ENCODE data around the gene ELL2. TPM values are rescaled to one million over a fixed set of nuclear protein-coding genes. Genes with fewer than 3 reads are reported as not detected.

ELL2 gene
- polyA plus RNA-seq, 1 donor (not counting 4 experiments of a cell fraction or from before 2014, with no cell fraction given): 100 TPM

DNA sequence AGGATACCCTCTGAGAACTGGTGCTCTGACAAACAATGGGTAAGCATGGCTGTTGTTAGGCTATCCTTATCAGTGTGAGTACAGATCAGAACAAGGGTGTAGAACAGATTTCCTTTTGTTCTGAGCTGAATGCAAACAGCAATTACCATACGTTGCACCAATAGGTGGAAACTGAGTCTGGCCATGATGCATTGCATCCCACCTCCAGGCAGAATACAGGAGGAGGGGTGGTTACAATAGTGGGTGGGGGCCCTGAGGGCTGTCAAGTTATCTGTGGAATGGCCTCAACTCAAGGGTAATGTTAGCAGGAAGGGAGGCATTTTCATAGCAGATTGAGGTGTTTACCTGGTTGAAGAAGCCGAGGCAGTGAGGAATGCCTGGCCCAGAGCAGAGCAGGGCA is 84.9 kb downstream of the ELL2 start:
- no peak overlapping the region for H2AFZ ChIP-seq (ENCODE audit: control insufficient read depth, low read length)
- no peaks in the 10 kb centered on the region for H3K79me2 ChIP-seq (ENCODE audit: control insufficient read depth, insufficient read depth, low read length)
- H3K9ac ChIP-seq (ENCODE audit: control insufficient read depth, extremely low read depth, insufficient read depth, low read length): no peak overlapping the region
- dilution Hi-C loops (cut with MboI; ENCODE audit: extremely low pct_ligation_motif_present, low sequenced_read_pairs): no loop called here
- DNase-seq (ENCODE audit: low read depth, low spot score) (no peak), FAIRE-seq (no peak)
- TF ChIP-seq, protein P1, sequence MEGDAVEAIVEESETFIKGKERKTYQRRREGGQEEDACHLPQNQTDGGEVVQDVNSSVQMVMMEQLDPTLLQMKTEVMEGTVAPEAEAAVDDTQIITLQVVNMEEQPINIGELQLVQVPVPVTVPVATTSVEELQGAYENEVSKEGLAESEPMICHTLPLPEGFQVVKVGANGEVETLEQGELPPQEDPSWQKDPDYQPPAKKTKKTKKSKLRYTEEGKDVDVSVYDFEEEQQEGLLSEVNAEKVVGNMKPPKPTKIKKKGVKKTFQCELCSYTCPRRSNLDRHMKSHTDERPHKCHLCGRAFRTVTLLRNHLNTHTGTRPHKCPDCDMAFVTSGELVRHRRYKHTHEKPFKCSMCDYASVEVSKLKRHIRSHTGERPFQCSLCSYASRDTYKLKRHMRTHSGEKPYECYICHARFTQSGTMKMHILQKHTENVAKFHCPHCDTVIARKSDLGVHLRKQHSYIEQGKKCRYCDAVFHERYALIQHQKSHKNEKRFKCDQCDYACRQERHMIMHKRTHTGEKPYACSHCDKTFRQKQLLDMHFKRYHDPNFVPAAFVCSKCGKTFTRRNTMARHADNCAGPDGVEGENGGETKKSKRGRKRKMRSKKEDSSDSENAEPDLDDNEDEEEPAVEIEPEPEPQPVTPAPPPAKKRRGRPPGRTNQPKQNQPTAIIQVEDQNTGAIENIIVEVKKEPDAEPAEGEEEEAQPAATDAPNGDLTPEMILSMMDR (optimal IDR thresholded peaks at IDR 0.05 in 1 of 3, IDR thresholded peaks at IDR 0.05 in 1 of 3, conservative IDR thresholded peaks at IDR 0.05 in 1 of 3; ENCODE audit: extremely low read depth in 1 of 3, insufficient read depth in 2 of 3, low read length in 3 of 3): no peak
- TF ChIP-seq EZH2 (IDR thresholded peaks at IDR 0.05; ENCODE audit: low read length): no peak
- H3K27ac ChIP-seq (ENCODE audit: control insufficient read depth, insufficient read depth, low read length): no peak overlapping the region
- no peaks in the 10 kb centered on the region for H3K27me3 ChIP-seq (ENCODE audit: control insufficient read depth, extremely low read depth, insufficient read depth, low read length)
- peaks cover 24% of the 10 kb centered on the region for H3K4me1 ChIP-seq (ENCODE audit: control insufficient read depth, extremely low read depth, insufficient read depth, low read length)
- no peaks in the 10 kb centered on the region for H3K36me3 ChIP-seq (ENCODE audit: control insufficient read depth in 2 of 2, extremely low read depth in 1 of 2, insufficient read depth in 2 of 2, low read length in 2 of 2)
- no peak overlapping the region for H3K4me3 ChIP-seq (ENCODE audit: control insufficient read depth in 2 of 3, extremely low read depth in 1 of 3, insufficient read depth in 2 of 3, low read depth in 1 of 3, low read length in 3 of 3)
- H4K20me1 ChIP-seq (ENCODE audit: control insufficient read depth, extremely low read depth, insufficient read depth, low read length): no peaks in the 10 kb centered on the region
- H3K9me3 ChIP-seq (ENCODE audit: control insufficient read depth, low read depth, low read length): no peaks in the 10 kb centered on the region
- no peak overlapping the region for H3K4me2 ChIP-seq (ENCODE audit: control insufficient read depth, extremely low read depth, insufficient read depth, low read depth, low read length)
- no peaks in the 10 kb centered on the region for H3K9me1 ChIP-seq (ENCODE audit: control insufficient read depth, extremely low read depth, insufficient read depth, low read length)

DNA sequence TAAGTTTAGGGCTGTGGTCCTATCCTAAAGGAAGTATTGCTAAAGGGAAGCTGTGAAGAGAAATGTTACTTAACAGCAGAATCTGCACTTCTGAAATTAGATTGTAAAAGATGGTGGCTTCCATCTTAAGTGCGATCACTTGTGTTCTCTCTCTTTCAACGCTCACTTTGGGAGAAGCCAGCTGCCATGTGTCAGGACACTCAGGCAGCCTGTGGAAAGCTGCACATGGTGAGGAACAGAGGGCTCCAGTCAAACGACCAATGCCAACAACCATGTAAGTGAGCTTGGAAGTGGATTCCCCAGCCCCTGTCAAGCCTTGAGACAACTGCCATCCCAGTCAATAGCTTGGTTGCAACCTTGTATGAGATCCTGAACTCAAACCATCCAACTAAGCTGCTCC is 87.4 kb downstream of the ELL2 start:
- Histone ChIP-seq H3K27me3 (ENCODE audit: control insufficient read depth, extremely low read depth, insufficient read depth, low read length) (no peaks in the 10 kb centered on the region), H2AFZ (ENCODE audit: control insufficient read depth, low read length) (no peak overlapping the region), H3K36me3 (ENCODE audit: control insufficient read depth in 2 of 2, extremely low read depth in 1 of 2, insufficient read depth in 2 of 2, low read length in 2 of 2) (no peaks in the 10 kb centered on the region), H3K27ac (ENCODE audit: control insufficient read depth, insufficient read depth, low read length) (no peak overlapping the region), H3K4me2 (ENCODE audit: control insufficient read depth, extremely low read depth, insufficient read depth, low read depth, low read length) (no peak overlapping the region), H3K9me3 (ENCODE audit: control insufficient read depth, low read depth, low read length) (no peaks in the 10 kb centered on the region), H3K9me1 (ENCODE audit: control insufficient read depth, extremely low read depth, insufficient read depth, low read length) (no peaks in the 10 kb centered on the region), H3K4me1 (ENCODE audit: control insufficient read depth, extremely low read depth, insufficient read depth, low read length) (peaks cover 18% of the 10 kb centered on the region), H3K79me2 (ENCODE audit: control insufficient read depth, insufficient read depth, low read length) (no peaks in the 10 kb centered on the region), H3K9ac (ENCODE audit: control insufficient read depth, extremely low read depth, insufficient read depth, low read length) (no peak overlapping the region), H3K4me3 (ENCODE audit: control insufficient read depth in 2 of 3, extremely low read depth in 1 of 3, insufficient read depth in 2 of 3, low read depth in 1 of 3, low read length in 3 of 3) (no peak overlapping the region), H4K20me1 (ENCODE audit: control insufficient read depth, extremely low read depth, insufficient read depth, low read length) (no peaks in the 10 kb centered on the region)
- TF ChIP-seq EZH2 (IDR thresholded peaks at IDR 0.05; ENCODE audit: low read length): no peak
- TF ChIP-seq, protein P1 (optimal IDR thresholded peaks at IDR 0.05 in 1 of 3, IDR thresholded peaks at IDR 0.05 in 1 of 3, conservative IDR thresholded peaks at IDR 0.05 in 1 of 3; ENCODE audit: extremely low read depth in 1 of 3, insufficient read depth in 2 of 3, low read length in 3 of 3): no peak
- dilution Hi-C loops (cut with MboI; ENCODE audit: extremely low pct_ligation_motif_present, low sequenced_read_pairs): no loop called here
- no peak for FAIRE-seq
- DNase-seq (ENCODE audit: low read depth, low spot score): no peak
